Cortex of kidney (tissue), 1 donor: ENCODE data around the gene KBTBD13.
"Not testable (repeated sequence)": the region's sequence is repeated elsewhere in the genome, so short reads cannot be mapped to it uniquely, and the experiment has no call there.

Experiments
- DNase-seq: peaks from one replicate; lab custom pipeline; 2025; lab: John Stamatoyannopoulos, UW

KBTBD13 gene

GRCh38 chr15:65069779-65070546, 6.6 kb upstream of the KBTBD13 start:
- no peak for DNase-seq

- no peak for DNase-seq
Measured at GRCh38 chr15:65071381-65071811, 5.2 kb upstream of the KBTBD13 start.

GRCh38 chr15:65072027-65072426, 4.5 kb upstream of the KBTBD13 start:
- no peak for DNase-seq

- DNase-seq = no peak
Measured at GRCh38 chr15:65072617-65073016, 3.9 kb upstream of the KBTBD13 start.

GRCh38 chr15:65074946-65075345, 1.6 kb upstream of the KBTBD13 start:
- DNase-seq = not testable (repeated sequence)

GRCh38 chr15:65075607-65076395, 745 bp upstream of the KBTBD13 start:
- not testable (repeated sequence) for DNase-seq

- no peak for DNase-seq
Measured at GRCh38 chr15:65077291-65077980, 890 bp downstream of the KBTBD13 start.

GRCh38 chr15:65077981-65078352, 1.4 kb downstream of the KBTBD13 start:
- no peak for DNase-seq

- no peak for DNase-seq
Measured at GRCh38 chr15:65079580-65079979, 3.0 kb downstream of the KBTBD13 start.

GRCh38 chr15:65081270-65081669, 4.7 kb downstream of the KBTBD13 start:
- no peak for DNase-seq

GRCh38 chr15:65081758-65082157, 5.2 kb downstream of the KBTBD13 start:
- DNase-seq = no peak

GRCh38 chr15:65082303-65082953, 5.9 kb downstream of the KBTBD13 start:
- no peak for DNase-seq

- no peak for DNase-seq
Measured at GRCh38 chr15:65083262-65083701, 6.7 kb downstream of the KBTBD13 start.

GRCh38 chr15:65084500-65085206, 8.1 kb downstream of the KBTBD13 start:
- no peak for DNase-seq

- no peak for DNase-seq
Measured at GRCh38 chr15:65085207-65085753, 8.7 kb downstream of the KBTBD13 start.

- no peak for DNase-seq
Measured at GRCh38 chr15:65085990-65086679, 9.6 kb downstream of the KBTBD13 start.

- no peak for DNase-seq
Measured at GRCh38 chr15:65086680-65087111, 10.2 kb downstream of the KBTBD13 start.

GRCh38 chr15:65087411-65087810, 10.9 kb downstream of the KBTBD13 start:
- DNase-seq = no peak

GRCh38 chr15:65087873-65088642, 11.5 kb downstream of the KBTBD13 start:
- DNase-seq = no peak

- DNase-seq = no peak
Measured at GRCh38 chr15:65088643-65089021, 12.1 kb downstream of the KBTBD13 start.
